Osteocyte (in vitro differentiated cells): ENCODE results near the gene RFX2. TPM values are rescaled to one million over a fixed set of nuclear protein-coding genes. Genes with fewer than 3 reads are reported as not detected.
A peak's percentile ranks its signal among the peaks of the same experiment; 100 is the strongest.

ENCODE experiments used
- DNase-seq: peaks from one replicate; pipeline ENCODE4 v3.0.0; 2021; ENCODE audit warnings: mixed read lengths; ENCODE audit not compliant: unreplicated experiment; ENCODE audit errors: extremely low spot score
- H3K27ac Mint-ChIP-seq: one replicate; pipeline ENCODE4 v1.8.0; 2021; ENCODE audit warnings: mild to moderate bottlenecking, mixed read lengths; ENCODE audit not compliant: unreplicated experiment
- H3K27me3 Mint-ChIP-seq: one replicate; pipeline ENCODE4 v1.8.0; 2021; ENCODE audit warnings: mixed read lengths; ENCODE audit not compliant: unreplicated experiment
- H3K36me3 Mint-ChIP-seq: one replicate; pipeline ENCODE4 v1.8.0; 2021; ENCODE audit warnings: mixed read lengths; ENCODE audit not compliant: unreplicated experiment
- H3K4me1 Mint-ChIP-seq: one replicate; pipeline ENCODE4 v1.8.0; 2021; ENCODE audit warnings: mixed read lengths; ENCODE audit not compliant: unreplicated experiment
- H3K4me3 Mint-ChIP-seq: one replicate; pipeline ENCODE4 v1.8.0; 2021; ENCODE audit warnings: mild to moderate bottlenecking, moderate library complexity, mixed read lengths; ENCODE audit not compliant: unreplicated experiment
- H3K9me3 Mint-ChIP-seq: one replicate; pipeline ENCODE4 v1.8.0; 2021; ENCODE audit warnings: mixed read lengths; ENCODE audit not compliant: unreplicated experiment
- CTCF ChIP-seq: fragments of 200-600 bp; sonication (generic); IDR thresholded peaks from 2 replicates; pipeline ENCODE4 v1.5.0; 2021; ENCODE audit warnings: antibody characterized with exemption, mild to moderate bottlenecking, moderate library complexity
- total RNA-seq: library from RNA; stranded (reverse); gene quantifications from 2 replicates; pipeline ENCODE4 v1.2.1, GENCODE V29; 2021

Gene RFX2
- total RNA-seq, 1 donor from 2014 or later: 5.3 TPM

GRCh38 chr19:6064336-6065073 lies 45.8 kb downstream of the RFX2 start:
- TF ChIP-seq CTCF: no peak
- Mint-ChIP-seq H3K4me1 (peaks cover 21% of the 10 kb centered on the region), H3K9me3 (no peaks in the 10 kb centered on the region), H3K27me3 (no peaks in the 10 kb centered on the region), H3K36me3 (no peaks in the 10 kb centered on the region), H3K4me3 (no peak overlapping the region), H3K27ac (no peak overlapping the region)
- DNase-seq: no peak

GRCh38 chr19:6063576-6064335 lies 46.5 kb downstream of the RFX2 start:
- Mint-ChIP-seq H3K27me3 (no peaks in the 10 kb centered on the region), H3K4me1 (peaks cover 21% of the 10 kb centered on the region), H3K27ac (peak overlapping the region; percentile 23), H3K9me3 (no peaks in the 10 kb centered on the region), H3K36me3 (no peaks in the 10 kb centered on the region), H3K4me3 (no peak overlapping the region)
- no peak for TF ChIP-seq CTCF
- no peak for DNase-seq

- DNase-seq: peak; percentile 67
- Mint-ChIP-seq H3K4me1 (peaks cover 21% of the 10 kb centered on the region), H3K27me3 (no peaks in the 10 kb centered on the region), H3K9me3 (no peaks in the 10 kb centered on the region), H3K36me3 (no peaks in the 10 kb centered on the region), H3K4me3 (no peak overlapping the region), H3K27ac (peak overlapping the region; percentile 12)
- no peak for TF ChIP-seq CTCF
Measured at GRCh38 chr19:6062961-6063575, 47.2 kb downstream of the RFX2 start.

GRCh38 chr19:6062274-6062673 lies 48.0 kb downstream of the RFX2 start:
- no peak overlapping the region for H3K27ac Mint-ChIP-seq
- DNase-seq: peak; percentile 56
- no peaks in the 10 kb centered on the region for H3K9me3 Mint-ChIP-seq
- no peak for TF ChIP-seq CTCF
- no peaks in the 10 kb centered on the region for H3K36me3 Mint-ChIP-seq
- H3K27me3 Mint-ChIP-seq: no peaks in the 10 kb centered on the region
- H3K4me1 Mint-ChIP-seq: peaks cover 24% of the 10 kb centered on the region
- no peak overlapping the region for H3K4me3 Mint-ChIP-seq
